K562 (cell line): ENCODE measurements around the gene STK31. TPM values are rescaled to one million over a fixed set of nuclear protein-coding genes. Genes with fewer than 3 reads are reported as not detected.

Experiments used
- ATAC-seq: fragments of 200-7000 bp; cut with Tn5 transposase; 3 replicates; pipeline ENCODE4 v1.9.1; 2020; ENCODE audit warnings: moderate library complexity
- BruUV-seq: library from RNA; stranded (reverse); fragments of 400-500 nt; replicated peaks from 2 replicates; lab custom pipeline; 2021; lab: Mats Ljungman, UMichigan
- CTCF ChIA-PET: fragments of 300-600 bp; formaldehyde crosslinking; extraction: SDS; loops from one replicate; lab custom pipeline; 2021; ENCODE audit warnings: low intra/inter-chr PET ratio; lab: Yijun Ruan, JAX
- POLR2A ChIA-PET: fragments of 300-600, 350-650 bp; sonication (Branson Sonifier 250); formaldehyde crosslinking; extraction: SDS; loops from one replicate; lab custom pipeline; 2021; ENCODE audit warnings: antibody characterized with exemption, inconsistent platforms; lab: Yijun Ruan, JAX
- DNase-seq, 4 experiments: peaks; one replicate each; pipeline versions ENCODE4 v3.0.0 to v3.0.0-alpha.2; 2011 to 2018; ENCODE audit warnings: low spot score in 3 of 4, mixed read lengths in 3 of 4; ENCODE audit errors: extremely low read depth in 1 of 4
- FAIRE-seq: peaks from 2 replicates; lab custom pipeline; 2011; peaks lifted over from hg19 to GRCh38; lab: Jason Lieb, UNC
- H2AFZ ChIP-seq: 2 replicates; pipeline ENCODE4 v1.6.0; 2011; ENCODE audit warnings: low read depth, low read length, control low read depth, inconsistent platforms
- H3K27ac ChIP-seq: fragments of 200-600 bp; 3 replicates; pipeline ENCODE4 v1.8.0; 2011; ENCODE audit warnings: low read depth, mild to moderate bottlenecking, control low read depth, inconsistent platforms, low read length, moderate library complexity, mixed read lengths; ENCODE audit errors: extremely low read depth
- H3K27me3 ChIP-seq, 2 experiments: fragments of 300-600 bp in 1 of 2; 2 replicates in 1 of 2; 3 replicates in 1 of 2; pipeline versions ENCODE4 v1.6.0 to v1.8.0; 2011; ENCODE audit warnings: inconsistent platforms in 2 of 2, low read length in 2 of 2, mild to moderate bottlenecking in 1 of 2, mixed read lengths in 1 of 2, moderate library complexity in 1 of 2; ENCODE audit not compliant: control insufficient read depth in 2 of 2, insufficient read depth in 2 of 2
- H3K36me3 ChIP-seq: fragments of 300-600 bp; 3 replicates; pipeline ENCODE4 v1.8.0; 2011; ENCODE audit warnings: mild to moderate bottlenecking, low read length, inconsistent platforms; ENCODE audit not compliant: control insufficient read depth, insufficient read depth
- H3K4me1 ChIP-seq, 2 experiments: fragments of 200-600 bp in 1 of 2; replicated peaks in 1 of 2; 2 replicates in 1 of 2; 3 replicates in 1 of 2; pipeline versions ENCODE4 v1.5.1 to v1.8.0; 2011; ENCODE audit warnings: inconsistent platforms in 2 of 2, low read length in 2 of 2, mild to moderate bottlenecking in 1 of 2, mixed read lengths in 1 of 2, moderate library complexity in 1 of 2; ENCODE audit not compliant: control insufficient read depth in 2 of 2, insufficient read depth in 2 of 2
- H3K4me2 ChIP-seq: 2 replicates; pipeline ENCODE4 v1.6.1; 2011; ENCODE audit warnings: low read length, control low read depth, inconsistent platforms, mixed read lengths; ENCODE audit not compliant: insufficient read depth
- H3K4me3 ChIP-seq: fragments of 200-600 bp; sonication (generic), shearing (Covaris generic); 2 replicates; pipeline ENCODE4 v1.5.1; 2016; ENCODE audit warnings: control low read depth, inconsistent platforms
- H3K79me2 ChIP-seq: fragments of 200-600 bp; 3 replicates; pipeline ENCODE4 v1.8.0; 2011; ENCODE audit warnings: low read length, inconsistent platforms; ENCODE audit not compliant: control insufficient read depth, insufficient read depth
- H3K9ac ChIP-seq, 2 experiments: 2 replicates each; pipeline versions ENCODE4 v1.6.0 to v1.6.1; 2011; ENCODE audit warnings: low read depth in 2 of 2, low read length in 2 of 2, control low read depth in 1 of 2, inconsistent platforms in 1 of 2, mild to moderate bottlenecking in 1 of 2, mixed read lengths in 1 of 2; ENCODE audit not compliant: insufficient read depth in 1 of 2
- H3K9me1 ChIP-seq: one replicate; pipeline ENCODE4 v1.6.0; 2011; ENCODE audit warnings: inconsistent platforms, mild to moderate bottlenecking, low read length, moderate library complexity; ENCODE audit not compliant: control insufficient read depth, insufficient read depth
- H3K9me3 ChIP-seq: replicated peaks from 2 replicates; pipeline ENCODE4 v1.5.1; 2011; ENCODE audit warnings: low read depth, low read length, inconsistent platforms; ENCODE audit not compliant: control insufficient read depth, insufficient read depth
- H4K20me1 ChIP-seq: replicated peaks from 2 replicates; pipeline ENCODE4 v1.6.1; 2011; ENCODE audit warnings: low read length, inconsistent platforms, mixed read lengths; ENCODE audit not compliant: control insufficient read depth, insufficient read depth
- CBFA2T2 ChIP-seq: fragments of 450-650 bp; conservative IDR thresholded peaks from 2 replicates; pipeline ENCODE4 v1.6.1; 2017; ENCODE audit warnings: mild to moderate bottlenecking
- CEBPG ChIP-seq, 3 experiments: fragments of 200-800 bp in 1 of 3; sonication (Bioruptor generic) in 1 of 3; sonication (generic) in 1 of 3; formaldehyde crosslinking in 1 of 3; IDR thresholded peaks in 2 of 3; conservative IDR thresholded peaks in 1 of 3; 2 replicates each; pipeline versions ENCODE4 v1.6.1 to v1.8.0; 2016 to 2022; ENCODE audit warnings: missing compliant biosample characterization in 2 of 3, missing genetic modification characterization in 2 of 3, mild to moderate bottlenecking in 1 of 3, missing genetic modification reagents in 1 of 3
- COPS2 ChIP-seq: fragments of 450-650 bp; conservative IDR thresholded peaks from 2 replicates; pipeline ENCODE4 v1.6.1; 2016; ENCODE audit warnings: mild to moderate bottlenecking, moderate library complexity
- E4F1 ChIP-seq: fragments of 250-450 bp; sonication (Bioruptor Pico); IDR thresholded peaks from 2 replicates; pipeline ENCODE4 v1.5.0; 2021; ENCODE audit warnings: mild to moderate bottlenecking, borderline replicate concordance
- GATAD2B ChIP-seq: fragments of 450-650 bp; IDR thresholded peaks from 2 replicates; pipeline ENCODE4 v1.6.1; 2017; ENCODE audit warnings: mild to moderate bottlenecking, borderline replicate concordance
- HES1 ChIP-seq: fragments of 450-650 bp; IDR thresholded peaks from 2 replicates; pipeline ENCODE4 v1.6.1; 2016; ENCODE audit warnings: low read depth, mild to moderate bottlenecking, moderate library complexity
- KAT2B ChIP-seq: IDR thresholded peaks from one replicate; pipeline ENCODE4 v1.6.1; 2012; ENCODE audit warnings: low read depth, mild to moderate bottlenecking, control low read depth, inconsistent platforms, low read length, moderate library complexity
- KDM1A ChIP-seq, 2 experiments: fragments of 450-650 bp; IDR thresholded peaks; 2 replicates each; pipeline ENCODE4 v1.6.1; 2016; ENCODE audit warnings: mild to moderate bottlenecking in 2 of 2
- PML ChIP-seq: IDR thresholded peaks from 2 replicates; pipeline ENCODE4 v1.6.1; 2012; ENCODE audit warnings: low read length, inconsistent platforms
- RBM25 ChIP-seq: fragments of 200-400 bp; formaldehyde crosslinking; IDR thresholded peaks from 2 replicates; pipeline ENCODE4 v1.6.1; 2018; ENCODE audit warnings: low read length, low read depth, moderate library complexity; ENCODE audit not compliant: severe bottlenecking
- SMAD2 ChIP-seq: fragments of 150-350 bp; IDR thresholded peaks from 2 replicates; pipeline ENCODE4 v1.6.1; 2014; ENCODE audit warnings: low read depth, mild to moderate bottlenecking, low read length
- TCF15 ChIP-seq: fragments of 250-450 bp; sonication (Bioruptor Pico); IDR thresholded peaks from 2 replicates; pipeline ENCODE4 v1.8.0; 2022; ENCODE audit warnings: moderate library complexity, mild to moderate bottlenecking, inconsistent platforms
- TRIM28 ChIP-seq: fragments of 450-650 bp; IDR thresholded peaks from 2 replicates; pipeline ENCODE4 v1.6.1; 2017
- ZFP1 ChIP-seq: fragments of 450-650 bp; formaldehyde crosslinking; IDR thresholded peaks from 2 replicates; pipeline ENCODE4 v1.4.0; 2020; ENCODE audit warnings: mild to moderate bottlenecking, mixed read lengths
- ZNF263 ChIP-seq: sonication (generic); formaldehyde crosslinking; IDR thresholded peaks from 2 replicates; pipeline ENCODE4 v1.8.0; 2022; ENCODE audit warnings: mild to moderate bottlenecking, missing genetic modification reagents, borderline replicate concordance
- WGBS: fragments of 100-300 bp; shearing (Covaris generic); methylation state at CpG from one replicate; pipeline ENCODE4 v1.1.6; 2016; ENCODE audit warnings: low coverage, mixed read lengths; ENCODE audit not compliant: insufficient coverage; ENCODE audit errors: missing lambda C conversion rate; 5-methylcytosine and 5-hydroxymethylcytosine counted together
- in situ Hi-C: fragments of 300-500 bp; cut with MboI; formaldehyde crosslinking; loops from 4 replicates; pipeline ENCODE4 v1.15.0; 2018; ENCODE audit warnings: inconsistent platforms, mixed read lengths
- intact Hi-C: fragments of 100-400 bp; cut with micrococcal nuclease; formaldehyde crosslinking; loops from 2 replicates; pipeline ENCODE4 v1.14.2; 2022
- polyA plus RNA-seq, 8 experiments: library from polyadenylated mRNA; depleted of rRNA in 4 of 8; stranded (reverse) in 5 of 8; unstranded in 3 of 8; fragments of >200 nt; fragmentation: Nextera tagmentation in 2 of 8; fragmentation: Illumina TruSeq in 1 of 8; extraction: Ambion mirVana in 2 of 8; extraction: Trizol in 1 of 8; gene quantifications; 2 replicates each; pipeline versions ENCODE4 v1.2.1 to v1.2.3, GENCODE V29; 2011 to 2014; ENCODE audit warnings: inconsistent platforms in 1 of 8, missing spikeins in 1 of 8
- total RNA-seq, 7 experiments: library from RNA; depleted of rRNA in 6 of 7; stranded (reverse); fragments of >200 nt in 6 of 7; fragmentation: Illumina TruSeq in 2 of 7; extraction: Trizol in 2 of 7; gene quantifications; 2 replicates each; pipeline versions ENCODE4 v1.2.1 to v1.2.3, GENCODE V29; 2011 to 2021; ENCODE audit warnings: low replicate concordance in 1 of 7
- TF ChIP-seq, protein P1 (sequence below): IDR thresholded peaks from 2 replicates; pipeline ENCODE4 v1.6.1; 2011; ENCODE audit warnings: borderline replicate concordance, low read depth, mild to moderate bottlenecking, moderate library complexity, low read length; ENCODE audit not compliant: insufficient read depth, poor library complexity, severe bottlenecking
- TF ChIP-seq, protein P2 (sequence below): fragments of 450-650 bp; formaldehyde crosslinking; IDR thresholded peaks from 2 replicates; pipeline ENCODE4 v1.4.0; 2022; ENCODE audit warnings: missing genetic modification characterization

Gene STK31
- total and polyA plus RNA-seq, 9 of the 15 experiments (the other 6 are each of a cell fraction or from before 2014, with no cell fraction given), result 0.09 to 1.2 (median 0.26) TPM

DNA sequence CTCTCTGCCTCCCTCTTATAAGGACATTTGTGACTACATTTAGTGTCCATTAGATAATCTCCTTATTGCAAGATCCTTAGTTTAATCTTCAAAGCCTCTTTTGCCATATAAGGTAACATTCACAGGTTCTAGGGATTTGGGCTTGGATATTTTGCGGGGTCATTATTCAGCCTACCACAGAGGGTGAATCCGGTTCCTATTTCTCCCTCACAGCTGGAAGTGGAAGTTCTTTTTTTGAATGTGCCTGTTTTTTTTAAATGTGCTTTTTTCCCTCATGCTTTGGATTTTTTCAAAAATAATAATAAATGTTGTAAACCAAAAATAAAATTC is 47.1 kb upstream of the STK31 start:
- no peak overlapping the region for H3K4me3 ChIP-seq
- DNase-seq (no peak), FAIRE-seq (no peak), ATAC-seq (no peak)
- no peak overlapping the region for H2AFZ ChIP-seq
- POLR2A ChIA-PET, result interaction anchor here (0.9 to 1.2 kb wide), 2 partner anchors 13 to 1709 kb away, joined by 3 read pairs; no protein-coding TSS in a partner anchor
- no peaks in the 10 kb centered on the region for H4K20me1 ChIP-seq
- BruUV-seq, result no TSS peak
- H3K4me1 ChIP-seq, result no peaks in the 10 kb centered on the region
- no peaks in the 10 kb centered on the region for H3K36me3 ChIP-seq
- H3K9me1 ChIP-seq, result no peaks in the 10 kb centered on the region
- no peak overlapping the region for H3K27ac ChIP-seq
- in situ Hi-C loops (no loop called here), intact Hi-C loops (no loop called here)
- no peaks in the 10 kb centered on the region; the same call in 1 of the 2 replicates for H3K9me3 ChIP-seq
- no peaks in the 10 kb centered on the region; a peak in 2 of 5 replicates for H3K27me3 ChIP-seq
- WGBS, result 4% methylated on average over 2 of the region's 2 CpGs
- CTCF ChIA-PET, result no interaction called here
- H3K79me2 ChIP-seq, result no peaks in the 10 kb centered on the region
- H3K4me2 ChIP-seq, result no peak overlapping the region
- no peak overlapping the region for H3K9ac ChIP-seq
- TF ChIP-seq ZNF263, result no peak
- TF ChIP-seq KAT2B, result no peak
- no peak for TF ChIP-seq E4F1 (CRISPR knock-in tag)
- no peak for TF ChIP-seq CEBPG (CRISPR knock-in tag; IDR thresholded peaks at IDR 0.05)
- TF ChIP-seq CEBPG (tag; conservative IDR thresholded peaks at IDR 0.05 in 1 of 2, IDR thresholded peaks at IDR 0.05 in 1 of 2), result no peak
- TF ChIP-seq, protein P1, sequence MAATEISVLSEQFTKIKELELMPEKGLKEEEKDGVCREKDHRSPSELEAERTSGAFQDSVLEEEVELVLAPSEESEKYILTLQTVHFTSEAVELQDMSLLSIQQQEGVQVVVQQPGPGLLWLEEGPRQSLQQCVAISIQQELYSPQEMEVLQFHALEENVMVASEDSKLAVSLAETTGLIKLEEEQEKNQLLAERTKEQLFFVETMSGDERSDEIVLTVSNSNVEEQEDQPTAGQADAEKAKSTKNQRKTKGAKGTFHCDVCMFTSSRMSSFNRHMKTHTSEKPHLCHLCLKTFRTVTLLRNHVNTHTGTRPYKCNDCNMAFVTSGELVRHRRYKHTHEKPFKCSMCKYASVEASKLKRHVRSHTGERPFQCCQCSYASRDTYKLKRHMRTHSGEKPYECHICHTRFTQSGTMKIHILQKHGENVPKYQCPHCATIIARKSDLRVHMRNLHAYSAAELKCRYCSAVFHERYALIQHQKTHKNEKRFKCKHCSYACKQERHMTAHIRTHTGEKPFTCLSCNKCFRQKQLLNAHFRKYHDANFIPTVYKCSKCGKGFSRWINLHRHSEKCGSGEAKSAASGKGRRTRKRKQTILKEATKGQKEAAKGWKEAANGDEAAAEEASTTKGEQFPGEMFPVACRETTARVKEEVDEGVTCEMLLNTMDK, result no peak
- TF ChIP-seq TCF15, result no peak
- no peak for TF ChIP-seq ZFP1 (CRISPR knock-in tag)
- no peak for TF ChIP-seq PML
- TF ChIP-seq SMAD2, result no peak
- no peak for TF ChIP-seq COPS2
- TF ChIP-seq HES1, result no peak
- TF ChIP-seq, protein P2, sequence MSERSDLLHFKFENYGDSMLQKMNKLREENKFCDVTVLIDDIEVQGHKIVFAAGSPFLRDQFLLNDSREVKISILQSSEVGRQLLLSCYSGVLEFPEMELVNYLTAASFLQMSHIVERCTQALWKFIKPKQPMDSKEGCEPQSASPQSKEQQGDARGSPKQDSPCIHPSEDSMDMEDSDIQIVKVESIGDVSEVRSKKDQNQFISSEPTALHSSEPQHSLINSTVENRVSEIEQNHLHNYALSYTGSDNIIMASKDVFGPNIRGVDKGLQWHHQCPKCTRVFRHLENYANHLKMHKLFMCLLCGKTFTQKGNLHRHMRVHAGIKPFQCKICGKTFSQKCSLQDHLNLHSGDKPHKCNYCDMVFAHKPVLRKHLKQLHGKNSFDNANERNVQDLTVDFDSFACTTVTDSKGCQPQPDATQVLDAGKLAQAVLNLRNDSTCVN (CRISPR knock-in tag), result no peak
- no peak for TF ChIP-seq RBM25
- TF ChIP-seq CBFA2T2, result no peak
- TF ChIP-seq TRIM28, result no peak
- TF ChIP-seq KDM1A (IDR thresholded peaks at IDR 0.05), result no peak
- TF ChIP-seq GATAD2B, result no peak
